K562 (cell line): ENCODE data around the gene AFF1. TPM values are rescaled to one million over a fixed set of nuclear protein-coding genes. Genes with fewer than 3 reads are reported as not detected.

ENCODE experiments used
- ARHGAP35 ChIP-seq: fragments of 450-650 bp; IDR thresholded peaks from 2 replicates; pipeline ENCODE4 v1.6.1; 2018; ENCODE audit not compliant: partially characterized antibody
- BCL6 ChIP-seq: fragments of 250-450 bp; sonication (Bioruptor Pico); IDR thresholded peaks from 2 replicates; pipeline ENCODE4 v1.4.0; 2020
- ETV1 ChIP-seq: fragments of 450-650 bp; conservative IDR thresholded peaks from 2 replicates; pipeline ENCODE4 v1.6.1; 2016; ENCODE audit warnings: missing genetic modification characterization, control low read depth, low read depth, missing compliant biosample characterization
- HNRNPUL1 ChIP-seq: fragments of 200-400 bp; formaldehyde crosslinking; IDR thresholded peaks from 2 replicates; pipeline ENCODE4 v1.6.1; 2017; ENCODE audit warnings: low read length
- NFRKB ChIP-seq: fragments of 450-650 bp; IDR thresholded peaks from 2 replicates; pipeline ENCODE4 v1.6.1; 2016; ENCODE audit warnings: low read depth
- NRF1 ChIP-seq, 2 experiments: fragments of 450-650 bp; IDR thresholded peaks in 1 of 2; conservative IDR thresholded peaks in 1 of 2; 2 replicates each; pipeline ENCODE4 v1.6.1; 2014; ENCODE audit warnings: mild to moderate bottlenecking in 2 of 2
- RBBP5 ChIP-seq: fragments of 200-600 bp; sonication (generic); IDR thresholded peaks from 2 replicates; pipeline ENCODE4 v1.6.1; 2012; ENCODE audit warnings: borderline replicate concordance, mild to moderate bottlenecking, low read length, control low read depth, inconsistent platforms; ENCODE audit not compliant: insufficient read depth, poor library complexity, severe bottlenecking
- SAFB ChIP-seq: fragments of 200-400 bp; formaldehyde crosslinking; IDR thresholded peaks from 2 replicates; pipeline ENCODE4 v1.6.1; 2017; ENCODE audit warnings: low read depth, low read length, borderline replicate concordance
- SIX5 ChIP-seq, 2 experiments: IDR thresholded peaks; 2 replicates each; pipeline ENCODE4 v1.6.1; 2011; ENCODE audit warnings: low read length in 2 of 2, borderline replicate concordance in 1 of 2, low read depth in 1 of 2, mild to moderate bottlenecking in 1 of 2, moderate library complexity in 1 of 2; ENCODE audit not compliant: insufficient read depth in 1 of 2
- SREBF2 ChIP-seq: sonication (generic); formaldehyde crosslinking; IDR thresholded peaks from 2 replicates; pipeline ENCODE4 v1.4.0; 2020; ENCODE audit warnings: mild to moderate bottlenecking, missing genetic modification reagents
- ZNF778 ChIP-seq: fragments of 450-650 bp; formaldehyde crosslinking; IDR thresholded peaks from 2 replicates; pipeline ENCODE4 v1.4.0; 2020; ENCODE audit warnings: mild to moderate bottlenecking, moderate library complexity
- ZZZ3 ChIP-seq: fragments of 450-650 bp; IDR thresholded peaks from 2 replicates; pipeline ENCODE4 v1.6.1; 2016; ENCODE audit warnings: antibody characterized with exemption, mild to moderate bottlenecking, moderate library complexity
- polyA plus RNA-seq, 8 experiments: library from polyadenylated mRNA; depleted of rRNA in 4 of 8; stranded (reverse) in 5 of 8; unstranded in 3 of 8; fragments of >200 nt; fragmentation: Nextera tagmentation in 2 of 8; fragmentation: Illumina TruSeq in 1 of 8; extraction: Ambion mirVana in 2 of 8; extraction: Trizol in 1 of 8; gene quantifications; 2 replicates each; pipeline versions ENCODE4 v1.2.1 to v1.2.3, GENCODE V29; 2011 to 2014; ENCODE audit warnings: inconsistent platforms in 1 of 8, missing spikeins in 1 of 8
- total RNA-seq, 7 experiments: library from RNA; depleted of rRNA in 6 of 7; stranded (reverse); fragments of >200 nt in 6 of 7; fragmentation: Illumina TruSeq in 2 of 7; extraction: Trizol in 2 of 7; gene quantifications; 2 replicates each; pipeline versions ENCODE4 v1.2.1 to v1.2.3, GENCODE V29; 2011 to 2021; ENCODE audit warnings: low replicate concordance in 1 of 7
- TF ChIP-seq, protein P1 (sequence below): IDR thresholded peaks from 3 replicates; pipeline ENCODE4 v1.6.1; 2011; ENCODE audit warnings: borderline replicate concordance, mild to moderate bottlenecking, moderate library complexity; ENCODE audit not compliant: insufficient read length; ENCODE audit errors: extremely low read depth
- TF ChIP-seq, protein P2 (sequence below): fragments of 250-450 bp; sonication (Bioruptor Pico); IDR thresholded peaks from 2 replicates; pipeline ENCODE4 v1.6.1; 2021; ENCODE audit warnings: mild to moderate bottlenecking
- TF ChIP-seq, protein P3 (sequence below): fragments of 450-650 bp; IDR thresholded peaks from 2 replicates; pipeline ENCODE4 v1.6.1; 2016; ENCODE audit warnings: missing biosample characterization, missing genetic modification characterization
- TF ChIP-seq, protein P4 (sequence below): sonication (generic); formaldehyde crosslinking; IDR thresholded peaks from 2 replicates; pipeline ENCODE4 v1.9.0; 2022; ENCODE audit warnings: mild to moderate bottlenecking, missing genetic modification reagents
- TF ChIP-seq, protein P5 (sequence below): fragments of 250-450 bp; sonication (Bioruptor Pico); IDR thresholded peaks from 2 replicates; pipeline ENCODE4 v1.5.0; 2021
- TF ChIP-seq, protein P6 (sequence below): fragments of 250-450 bp; sonication (Bioruptor Pico); IDR thresholded peaks from 2 replicates; pipeline ENCODE4 v1.5.0; 2021
- TF ChIP-seq, protein P7 (sequence below): fragments of 450-650 bp; IDR thresholded peaks from 2 replicates; pipeline ENCODE4 v1.6.1; 2018; ENCODE audit warnings: mild to moderate bottlenecking, low read depth; ENCODE audit not compliant: partially characterized antibody

Gene AFF1
- total and polyA plus RNA-seq, 9 of the 15 experiments (the other 6 are each of a cell fraction or from before 2014, with no cell fraction given): 4.1 to 47.5 (median 17.2) TPM

DNA sequence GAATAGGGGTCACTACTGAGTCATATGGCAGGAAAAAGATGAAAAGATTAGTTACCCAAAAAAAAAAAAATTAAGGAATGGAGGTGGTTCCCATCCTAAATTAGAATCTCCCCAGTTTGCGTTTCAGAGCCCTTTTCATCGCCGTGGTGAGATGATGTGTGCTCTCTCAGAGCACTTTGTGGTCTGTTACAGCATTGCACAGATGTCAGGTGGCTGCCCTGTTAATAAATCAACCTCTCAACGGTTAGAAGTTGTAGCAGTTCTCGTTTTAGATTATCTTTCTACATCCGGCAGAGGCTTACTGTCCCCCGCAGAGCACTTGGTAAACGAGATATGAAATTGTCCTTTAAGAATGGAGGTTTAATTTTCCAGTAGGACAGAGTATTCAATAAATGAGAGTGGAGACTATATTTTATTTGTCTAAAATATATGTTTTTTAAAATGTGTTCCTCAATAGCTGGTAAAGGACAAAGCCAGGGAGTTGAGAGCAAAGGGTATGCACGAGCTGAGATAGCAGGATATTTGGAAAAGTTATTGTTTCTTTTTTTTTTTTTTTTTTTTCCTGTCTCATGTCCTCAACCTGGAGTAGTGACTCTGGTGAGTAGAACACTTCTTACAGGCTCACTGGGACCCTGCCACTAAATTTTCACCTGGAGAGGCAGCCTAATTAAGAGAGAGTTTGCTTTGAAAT, 26.9 kb downstream of the AFF1 start (continued):
- TF ChIP-seq, protein P1, sequence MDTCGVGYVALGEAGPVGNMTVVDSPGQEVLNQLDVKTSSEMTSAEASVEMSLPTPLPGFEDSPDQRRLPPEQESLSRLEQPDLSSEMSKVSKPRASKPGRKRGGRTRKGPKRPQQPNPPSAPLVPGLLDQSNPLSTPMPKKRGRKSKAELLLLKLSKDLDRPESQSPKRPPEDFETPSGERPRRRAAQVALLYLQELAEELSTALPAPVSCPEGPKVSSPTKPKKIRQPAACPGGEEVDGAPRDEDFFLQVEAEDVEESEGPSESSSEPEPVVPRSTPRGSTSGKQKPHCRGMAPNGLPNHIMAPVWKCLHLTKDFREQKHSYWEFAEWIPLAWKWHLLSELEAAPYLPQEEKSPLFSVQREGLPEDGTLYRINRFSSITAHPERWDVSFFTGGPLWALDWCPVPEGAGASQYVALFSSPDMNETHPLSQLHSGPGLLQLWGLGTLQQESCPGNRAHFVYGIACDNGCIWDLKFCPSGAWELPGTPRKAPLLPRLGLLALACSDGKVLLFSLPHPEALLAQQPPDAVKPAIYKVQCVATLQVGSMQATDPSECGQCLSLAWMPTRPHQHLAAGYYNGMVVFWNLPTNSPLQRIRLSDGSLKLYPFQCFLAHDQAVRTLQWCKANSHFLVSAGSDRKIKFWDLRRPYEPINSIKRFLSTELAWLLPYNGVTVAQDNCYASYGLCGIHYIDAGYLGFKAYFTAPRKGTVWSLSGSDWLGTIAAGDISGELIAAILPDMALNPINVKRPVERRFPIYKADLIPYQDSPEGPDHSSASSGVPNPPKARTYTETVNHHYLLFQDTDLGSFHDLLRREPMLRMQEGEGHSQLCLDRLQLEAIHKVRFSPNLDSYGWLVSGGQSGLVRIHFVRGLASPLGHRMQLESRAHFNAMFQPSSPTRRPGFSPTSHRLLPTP: no peak
- TF ChIP-seq ZZZ3 (no peak), RBBP5 (no peak), SIX5 (IDR thresholded peaks at IDR 0.05; ENCODE audit: borderline replicate concordance in 1 of 2, insufficient read depth in 1 of 2, low read depth in 1 of 2, low read length in 2 of 2) (no peak), BCL6 (CRISPR knock-in tag) (no peak), ZNF778 (no peak), SREBF2 (CRISPR knock-in tag) (no peak), SAFB (no peak), ARHGAP35 (no peak), HNRNPUL1 (no peak), ETV1 (tag) (peak; percentile 100), NRF1 (conservative IDR thresholded peaks at IDR 0.05 in 1 of 2, IDR thresholded peaks at IDR 0.05 in 1 of 2) (no peak), NFRKB (no peak)
- TF ChIP-seq, protein P2, sequence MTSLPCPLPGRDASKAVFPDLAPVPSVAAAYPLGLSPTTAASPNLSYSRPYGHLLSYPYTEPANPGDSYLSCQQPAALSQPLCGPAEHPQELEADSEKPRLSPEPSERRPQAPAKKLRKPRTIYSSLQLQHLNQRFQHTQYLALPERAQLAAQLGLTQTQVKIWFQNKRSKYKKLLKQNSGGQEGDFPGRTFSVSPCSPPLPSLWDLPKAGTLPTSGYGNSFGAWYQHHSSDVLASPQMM (CRISPR knock-in tag): no peak
- TF ChIP-seq, protein P3, sequence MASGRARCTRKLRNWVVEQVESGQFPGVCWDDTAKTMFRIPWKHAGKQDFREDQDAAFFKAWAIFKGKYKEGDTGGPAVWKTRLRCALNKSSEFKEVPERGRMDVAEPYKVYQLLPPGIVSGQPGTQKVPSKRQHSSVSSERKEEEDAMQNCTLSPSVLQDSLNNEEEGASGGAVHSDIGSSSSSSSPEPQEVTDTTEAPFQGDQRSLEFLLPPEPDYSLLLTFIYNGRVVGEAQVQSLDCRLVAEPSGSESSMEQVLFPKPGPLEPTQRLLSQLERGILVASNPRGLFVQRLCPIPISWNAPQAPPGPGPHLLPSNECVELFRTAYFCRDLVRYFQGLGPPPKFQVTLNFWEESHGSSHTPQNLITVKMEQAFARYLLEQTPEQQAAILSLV (tag): no peak
- TF ChIP-seq, protein P4, sequence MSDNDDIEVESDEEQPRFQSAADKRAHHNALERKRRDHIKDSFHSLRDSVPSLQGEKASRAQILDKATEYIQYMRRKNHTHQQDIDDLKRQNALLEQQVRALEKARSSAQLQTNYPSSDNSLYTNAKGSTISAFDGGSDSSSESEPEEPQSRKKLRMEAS (CRISPR knock-in tag): no peak
- TF ChIP-seq, protein P5, sequence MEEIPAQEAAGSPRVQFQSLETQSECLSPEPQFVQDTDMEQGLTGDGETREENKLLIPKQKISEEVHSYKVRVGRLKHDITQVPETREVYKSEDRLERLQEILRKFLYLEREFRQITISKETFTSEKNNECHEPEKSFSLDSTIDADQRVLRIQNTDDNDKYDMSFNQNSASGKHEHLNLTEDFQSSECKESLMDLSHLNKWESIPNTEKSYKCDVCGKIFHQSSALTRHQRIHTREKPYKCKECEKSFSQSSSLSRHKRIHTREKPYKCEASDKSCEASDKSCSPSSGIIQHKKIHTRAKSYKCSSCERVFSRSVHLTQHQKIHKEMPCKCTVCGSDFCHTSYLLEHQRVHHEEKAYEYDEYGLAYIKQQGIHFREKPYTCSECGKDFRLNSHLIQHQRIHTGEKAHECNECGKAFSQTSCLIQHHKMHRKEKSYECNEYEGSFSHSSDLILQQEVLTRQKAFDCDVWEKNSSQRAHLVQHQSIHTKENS (CRISPR knock-in tag): no peak
- TF ChIP-seq, protein P6, sequence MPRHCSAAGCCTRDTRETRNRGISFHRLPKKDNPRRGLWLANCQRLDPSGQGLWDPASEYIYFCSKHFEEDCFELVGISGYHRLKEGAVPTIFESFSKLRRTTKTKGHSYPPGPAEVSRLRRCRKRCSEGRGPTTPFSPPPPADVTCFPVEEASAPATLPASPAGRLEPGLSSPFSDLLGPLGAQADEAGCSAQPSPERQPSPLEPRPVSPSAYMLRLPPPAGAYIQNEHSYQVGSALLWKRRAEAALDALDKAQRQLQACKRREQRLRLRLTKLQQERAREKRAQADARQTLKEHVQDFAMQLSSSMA (CRISPR knock-in tag): no peak
- TF ChIP-seq, protein P7, sequence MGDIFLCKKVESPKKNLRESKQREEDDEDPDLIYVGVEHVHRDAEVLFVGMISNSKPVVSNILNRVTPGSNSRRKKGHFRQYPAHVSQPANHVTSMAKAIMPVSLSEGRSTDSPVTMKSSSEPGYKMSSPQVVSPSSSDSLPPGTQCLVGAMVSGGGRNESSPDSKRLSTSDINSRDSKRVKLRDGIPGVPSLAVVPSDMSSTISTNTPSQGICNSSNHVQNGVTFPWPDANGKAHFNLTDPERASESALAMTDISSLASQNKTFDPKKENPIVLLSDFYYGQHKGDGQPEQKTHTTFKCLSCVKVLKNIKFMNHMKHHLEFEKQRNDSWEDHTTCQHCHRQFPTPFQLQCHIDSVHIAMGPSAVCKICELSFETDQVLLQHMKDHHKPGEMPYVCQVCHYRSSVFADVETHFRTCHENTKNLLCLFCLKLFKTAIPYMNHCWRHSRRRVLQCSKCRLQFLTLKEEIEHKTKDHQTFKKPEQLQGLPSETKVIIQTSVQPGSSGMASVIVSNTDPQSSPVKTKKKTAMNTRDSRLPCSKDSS: no peak
